ENCODE results near the gene GPR83.
"Not testable (repeated sequence)": the region's sequence is repeated elsewhere in the genome, so short reads cannot be mapped to it uniquely, and the experiment has no call there.

The GPR83 gene

DNA sequence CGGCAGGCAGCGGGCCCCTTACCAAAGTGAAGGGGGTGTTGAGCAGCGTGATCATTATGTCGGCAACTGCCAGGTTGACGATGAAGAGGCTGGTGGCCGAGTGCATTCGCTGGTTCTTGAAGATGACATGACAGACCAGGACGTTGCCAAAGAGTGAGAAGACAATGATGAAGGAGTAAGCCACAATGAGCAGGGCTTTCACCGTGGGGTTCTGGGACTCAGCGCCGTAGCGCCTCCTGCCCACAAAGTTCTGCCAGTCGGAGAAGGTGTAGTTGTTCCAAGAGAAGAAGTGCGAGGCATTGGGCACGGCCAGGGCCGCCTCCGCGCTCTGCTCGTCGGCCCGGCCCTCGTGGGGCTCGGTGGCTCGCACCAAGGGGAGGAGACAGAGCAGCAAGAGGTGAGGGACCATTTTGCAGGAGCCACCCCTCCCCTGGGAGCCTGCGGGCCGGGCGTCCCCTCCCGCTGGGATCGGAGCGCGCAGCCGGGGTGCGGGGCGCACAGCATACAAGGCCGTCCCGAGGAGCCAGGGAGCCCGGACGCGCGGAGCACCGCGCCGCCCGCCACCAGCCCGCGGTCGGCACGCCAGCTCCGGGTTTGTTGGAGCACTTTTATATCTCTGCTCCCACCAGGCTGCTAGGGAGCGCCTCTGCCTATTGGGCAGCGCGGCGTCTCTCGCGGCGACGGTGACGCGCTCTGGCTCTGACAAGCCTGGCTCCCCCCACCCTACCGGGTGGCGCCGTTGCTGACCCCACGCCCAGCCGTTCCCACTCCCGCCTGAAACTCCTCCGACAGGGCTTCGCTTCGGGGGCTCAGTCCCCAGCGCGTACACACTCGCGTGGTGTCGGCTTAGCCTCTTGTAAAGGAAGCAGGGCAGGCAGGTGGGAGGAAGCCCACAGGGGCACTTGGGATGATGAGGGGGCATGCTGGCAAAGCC, at the start of gene GPR83:
GPR83 (minus strand) TSS at position 581 of the 934 bp plus-strand sequence; CDS start at position 409, 172 bp downstream.
- no peak for DNase-seq

DNA sequence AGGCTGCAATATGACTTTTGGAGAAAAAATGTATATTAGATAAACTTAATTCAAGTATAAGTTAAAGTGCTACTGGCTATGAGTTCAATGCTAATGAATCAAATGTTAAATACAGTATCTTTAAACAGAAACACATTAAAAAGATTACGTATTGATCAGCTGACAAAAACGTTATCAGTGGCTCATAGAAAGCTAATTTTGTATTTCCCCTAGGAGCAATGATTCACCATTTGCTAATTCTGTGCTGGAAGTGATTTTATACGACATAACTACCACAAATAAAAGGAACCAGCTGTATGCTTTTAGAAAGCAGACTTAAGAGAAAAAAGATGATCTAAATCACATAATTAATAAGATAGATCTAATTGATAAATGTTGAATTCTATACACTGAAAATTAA, 48.8 kb upstream of the GPR83 start:
- no peak for DNase-seq

DNA sequence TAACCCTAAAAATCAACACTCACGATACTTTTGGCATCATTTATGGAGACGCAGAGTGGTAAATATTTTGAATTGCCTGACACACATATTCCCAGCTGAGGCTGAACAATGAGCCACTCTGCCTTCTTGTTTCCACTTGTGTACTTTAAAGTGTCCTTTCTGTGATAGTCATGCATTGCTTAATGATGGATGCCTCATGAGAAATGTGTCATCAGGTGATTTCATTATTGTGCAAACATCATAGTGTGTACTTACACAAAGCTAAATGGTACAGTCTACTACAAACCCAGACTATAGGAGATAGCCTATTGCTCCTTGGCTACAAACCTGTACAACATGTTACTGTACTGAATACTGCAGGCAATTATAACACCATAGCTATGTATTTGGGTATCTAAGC, 48.2 kb upstream of the GPR83 start:
- DNase-seq, result no peak

DNA sequence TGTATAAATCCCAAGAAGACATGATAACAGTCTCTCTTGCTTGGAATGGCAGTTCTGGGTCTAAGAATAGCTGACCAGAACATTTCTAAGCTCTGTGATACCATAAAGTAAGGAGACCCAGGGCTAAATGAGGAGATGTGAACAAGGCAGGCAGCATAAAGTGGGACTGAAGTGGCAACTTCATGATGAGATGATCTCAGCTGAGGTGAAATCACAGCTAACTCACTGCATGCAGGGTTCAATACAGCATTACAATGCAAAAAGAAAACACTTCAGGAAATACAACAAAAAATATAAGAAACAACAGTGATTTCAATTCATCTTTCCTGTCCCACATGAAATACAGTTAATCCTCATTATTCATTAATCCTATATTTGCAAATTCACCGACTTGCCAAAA, 47.8 kb upstream of the GPR83 start:
- no peak for DNase-seq

DNA sequence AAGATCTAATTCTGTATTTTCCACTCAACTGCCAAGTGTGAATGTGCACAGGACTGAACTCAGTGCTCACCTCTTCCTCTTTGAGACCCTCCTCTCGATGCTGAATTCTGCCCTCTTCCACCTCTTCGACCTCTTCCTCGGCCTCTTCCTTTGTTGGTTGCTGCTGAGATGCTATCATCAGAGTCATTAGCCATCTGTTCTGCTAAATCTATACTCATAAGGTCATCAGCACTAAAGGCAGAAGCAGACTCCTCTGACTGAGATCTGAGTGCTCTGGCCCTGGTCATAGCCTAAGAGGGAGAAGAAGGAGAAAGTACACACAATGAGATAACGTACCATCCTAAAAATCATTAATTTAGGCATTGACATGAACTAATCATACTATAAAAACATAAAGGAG, 45.9 kb upstream of the GPR83 start:
- no peak for DNase-seq

DNA sequence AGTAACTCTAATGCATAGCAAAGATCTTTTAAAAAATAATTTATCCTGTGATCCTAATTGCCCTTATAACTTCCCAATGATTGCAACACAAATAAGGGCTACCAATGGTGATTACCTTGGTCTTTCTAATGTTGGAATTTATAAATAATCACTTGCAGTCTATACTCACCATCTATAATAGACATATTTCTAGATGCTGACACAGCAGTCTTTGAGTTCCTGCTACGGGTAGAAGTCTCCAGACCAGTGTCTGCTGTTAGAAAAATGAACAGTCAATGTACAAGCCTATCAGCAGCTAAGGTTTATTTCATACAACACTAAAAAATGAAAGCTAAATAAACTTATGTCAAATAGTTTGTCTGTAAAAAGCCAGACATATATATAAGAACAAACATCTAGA, 44.4 kb upstream of the GPR83 start:
- no peak for DNase-seq

DNA sequence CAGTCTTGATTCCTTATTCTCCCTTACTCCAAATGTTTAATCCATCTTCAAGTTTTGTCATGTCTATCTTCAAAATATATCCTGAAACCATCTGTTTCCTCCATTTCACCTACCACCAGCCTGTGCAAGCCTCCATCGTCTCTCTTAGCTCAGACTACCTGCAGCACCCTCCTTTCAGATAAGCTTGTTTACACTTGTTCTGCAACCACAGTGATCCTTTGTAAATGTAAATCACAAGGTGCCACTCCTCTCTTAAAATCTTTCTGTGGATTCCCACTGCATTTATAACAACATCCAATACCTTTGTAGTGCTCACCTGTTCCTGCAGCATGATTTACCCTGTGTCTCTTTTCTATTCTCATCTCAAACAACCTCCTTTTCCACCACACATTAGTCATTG, 31.8 kb upstream of the GPR83 start:
- DNase-seq, result no peak

DNA sequence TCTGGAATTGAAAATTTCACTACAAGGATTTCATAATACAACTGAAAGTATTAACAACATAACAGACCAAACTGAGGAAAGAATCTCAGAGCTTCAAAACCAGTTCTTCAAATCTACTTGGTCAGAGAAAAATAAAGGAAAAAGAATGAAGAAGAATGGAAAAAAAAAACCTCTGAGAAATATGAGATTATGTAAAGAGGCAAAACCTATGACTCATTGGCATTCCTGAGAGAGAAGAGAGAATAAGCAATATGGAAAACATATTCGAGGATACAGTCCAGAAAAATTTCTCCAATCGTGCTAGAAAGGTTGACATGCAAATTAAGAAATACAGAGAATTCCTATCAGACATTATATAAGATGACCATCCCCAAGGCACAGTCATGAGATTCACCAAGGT, 23.4 kb upstream of the GPR83 start:
- DNase-seq, result no peak

DNA sequence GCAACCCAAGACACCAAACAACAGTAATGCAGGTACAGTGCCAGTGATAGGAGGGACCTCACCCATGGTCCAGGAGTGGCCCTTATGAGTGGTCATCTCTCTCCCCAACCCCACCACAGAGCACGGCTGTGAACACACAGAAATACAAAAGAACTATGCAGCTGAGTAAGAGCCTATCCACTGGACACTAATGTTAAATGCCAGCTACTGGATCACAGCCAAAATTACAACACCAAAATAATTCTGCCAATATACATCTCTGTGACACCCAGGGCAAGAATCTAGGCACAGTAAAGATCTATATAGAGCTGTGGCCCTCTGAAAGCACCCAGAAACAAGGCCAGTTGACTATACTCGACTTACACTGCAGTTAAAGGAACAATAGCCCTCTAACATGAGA, 22.8 kb upstream of the GPR83 start:
- no peak for DNase-seq

DNA sequence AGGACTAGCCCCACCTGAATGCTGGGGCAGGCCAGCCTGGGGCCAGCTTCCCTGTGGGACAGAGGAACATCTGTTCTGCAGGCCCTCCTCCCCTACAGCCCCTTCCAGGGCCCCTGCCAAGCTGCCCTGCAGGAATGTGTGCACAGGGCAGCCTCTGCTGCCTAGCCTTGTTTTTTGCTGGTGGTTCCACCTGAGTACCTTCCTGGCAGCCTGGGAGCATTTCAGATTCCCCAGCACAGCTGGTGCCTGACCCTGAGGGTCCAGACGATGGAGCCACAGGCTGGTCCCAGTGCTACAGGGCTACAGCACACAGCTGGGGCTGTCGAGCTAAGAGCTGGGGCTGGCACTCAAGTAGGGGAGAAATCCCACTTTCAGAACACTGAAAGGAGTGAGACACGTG, 22.3 kb upstream of the GPR83 start:
- no peak for DNase-seq

DNA sequence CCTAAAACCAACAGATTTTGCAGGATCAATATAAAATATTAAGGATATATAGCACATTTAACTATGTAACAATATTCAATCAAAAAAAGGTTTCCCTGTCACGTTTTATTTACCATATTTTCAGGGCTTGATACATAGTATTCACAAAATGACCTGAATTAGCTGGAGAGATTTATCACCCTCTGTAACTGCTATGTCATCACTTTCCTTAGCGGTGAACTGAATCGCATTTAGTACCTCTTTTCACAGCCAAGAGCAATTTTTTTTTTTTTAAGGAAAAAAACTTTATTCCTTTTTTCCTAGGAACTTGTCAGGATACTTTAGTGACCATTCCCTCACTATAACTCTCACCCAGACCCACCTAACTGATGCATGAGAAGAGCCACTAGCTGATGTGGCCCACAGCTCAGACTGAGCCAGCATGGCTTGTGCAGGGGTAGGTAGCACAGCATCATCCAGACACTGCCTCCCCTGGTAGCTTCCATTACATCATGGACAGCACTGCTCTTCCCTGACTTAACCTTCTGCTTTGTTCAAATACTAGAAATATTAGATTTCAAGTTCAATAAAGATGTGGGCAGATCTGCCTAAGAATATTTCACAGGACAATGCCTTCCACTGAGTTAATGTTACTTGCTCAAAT, 17.0 kb upstream of the GPR83 start:
- DNase-seq, result no peak

DNA sequence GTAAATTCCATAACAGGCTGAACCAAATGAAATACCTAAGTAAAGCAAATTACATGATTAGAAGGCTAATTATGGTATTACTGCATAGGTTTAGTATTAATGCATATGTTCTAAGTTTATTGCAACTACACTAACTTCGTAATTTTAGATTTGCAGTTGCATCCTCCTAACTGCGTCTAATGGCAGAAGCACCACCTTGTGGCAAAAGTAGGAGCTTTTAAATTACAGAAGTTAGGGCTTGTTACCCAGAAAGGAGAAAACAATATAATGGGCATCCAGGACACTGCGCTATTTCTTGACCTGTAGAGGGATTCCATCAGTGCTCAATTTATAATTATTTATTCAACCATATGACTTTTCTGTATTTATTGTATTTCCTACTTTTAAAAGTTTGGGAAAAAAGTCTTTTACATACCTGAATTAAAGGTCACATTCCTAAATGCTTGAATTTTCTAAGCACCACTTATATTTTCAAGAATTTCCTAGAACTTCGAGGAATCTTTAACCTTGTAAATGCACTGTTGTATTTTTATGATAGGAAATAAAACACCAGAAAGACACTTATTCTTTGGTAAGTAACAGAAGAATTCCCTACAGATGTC, 16.3 kb upstream of the GPR83 start:
- DNase-seq, result no peak

DNA sequence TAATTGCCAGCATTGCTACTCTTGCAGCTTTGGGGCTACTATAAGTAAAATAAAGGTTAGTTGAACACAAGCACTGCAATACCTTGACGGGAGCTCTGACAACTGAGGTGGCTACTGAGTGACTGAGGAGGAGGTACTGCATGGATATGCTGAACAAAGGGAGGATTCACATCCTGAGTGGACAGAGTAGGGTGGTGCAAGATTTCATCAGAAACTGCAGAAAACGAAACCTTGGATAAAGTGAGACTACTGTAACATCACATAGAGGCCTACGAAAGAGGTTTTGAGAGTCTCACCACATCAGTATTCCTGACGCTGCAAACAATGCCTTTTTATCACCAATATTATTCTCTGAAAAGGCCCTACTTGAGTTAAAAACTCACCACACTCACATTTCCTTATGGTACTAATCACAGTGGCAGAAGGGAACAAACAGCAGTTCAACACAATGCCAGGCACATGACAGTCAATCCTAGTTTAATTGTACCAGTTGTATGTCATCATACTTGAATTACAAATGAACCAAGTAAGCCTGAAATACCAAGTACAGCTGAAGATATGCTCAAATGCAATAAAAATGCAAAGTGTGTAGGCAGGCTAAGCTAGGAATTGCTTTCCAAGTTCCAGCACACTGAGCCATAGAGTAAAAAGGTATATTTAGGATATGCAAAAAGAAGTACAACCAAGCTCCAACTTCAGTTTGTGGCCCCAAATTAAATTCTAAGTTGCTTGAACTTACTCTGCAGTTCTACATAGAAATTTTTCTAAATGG, 4.0 kb upstream of the GPR83 start:
- DNase-seq, result no peak

DNA sequence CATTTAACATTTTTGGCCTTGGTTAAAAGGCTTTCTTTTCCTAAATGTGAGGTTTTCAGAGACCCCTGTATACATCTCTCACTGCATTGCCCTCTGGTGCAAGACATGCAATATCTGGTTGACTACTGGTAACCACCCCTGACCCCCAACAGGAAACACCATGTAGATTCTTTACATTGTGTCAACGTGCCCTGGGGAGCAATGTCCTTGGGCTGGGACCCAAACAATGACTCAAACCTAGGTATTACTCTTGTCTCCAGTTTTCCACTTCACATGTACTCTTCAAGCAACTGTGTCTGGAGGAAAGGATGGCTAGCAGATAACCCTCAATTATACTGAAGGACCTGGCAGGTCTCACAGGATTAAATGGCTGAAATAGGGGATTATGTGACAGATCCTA, 1.1 kb upstream of the GPR83 start:
- DNase-seq, result no peak

DNA sequence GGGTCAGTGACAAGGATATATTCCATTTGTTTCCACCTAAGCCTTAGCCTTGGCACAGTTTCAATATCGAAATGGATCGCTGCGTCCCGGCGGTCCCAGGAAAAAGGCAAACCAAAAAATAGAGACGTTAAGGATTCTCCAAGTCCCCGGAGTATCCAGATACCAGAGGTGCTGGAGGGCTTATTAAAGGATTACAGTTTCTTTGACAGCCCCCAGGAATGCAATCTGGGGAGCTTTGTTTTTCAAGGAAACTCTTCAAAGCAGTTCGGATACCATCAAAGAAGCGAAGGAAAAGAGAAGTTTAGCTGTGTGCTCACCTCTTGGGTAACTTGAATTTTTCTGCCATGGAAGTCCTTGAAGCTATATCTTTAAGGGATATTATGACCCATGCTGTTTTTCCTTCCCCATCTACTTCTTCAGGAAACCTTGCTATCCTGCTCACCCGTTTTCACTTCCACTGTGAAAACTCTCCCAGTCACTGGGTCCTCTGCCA, 600 bp upstream of the GPR83 start:
- no peak for DNase-seq

DNA sequence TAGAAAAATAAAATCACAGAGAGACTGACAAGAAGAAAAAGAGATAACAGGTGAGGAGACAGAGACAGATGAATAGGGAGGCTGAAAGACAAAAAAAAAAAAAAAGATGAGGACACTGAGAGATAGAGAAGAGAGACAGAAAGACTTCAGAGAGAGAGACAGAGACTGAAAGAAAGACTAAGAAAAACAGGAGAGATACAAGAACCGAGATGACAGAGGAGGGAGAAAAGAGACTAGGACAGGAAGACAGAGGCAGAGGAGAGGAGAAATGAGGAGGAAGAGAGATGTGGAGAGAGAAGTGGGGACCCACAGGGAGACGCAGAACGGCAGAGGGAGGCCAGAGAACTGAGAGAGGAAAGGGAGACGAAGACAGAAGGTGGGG, 771 bp downstream of the GPR83 start:
- no peak for DNase-seq

DNA sequence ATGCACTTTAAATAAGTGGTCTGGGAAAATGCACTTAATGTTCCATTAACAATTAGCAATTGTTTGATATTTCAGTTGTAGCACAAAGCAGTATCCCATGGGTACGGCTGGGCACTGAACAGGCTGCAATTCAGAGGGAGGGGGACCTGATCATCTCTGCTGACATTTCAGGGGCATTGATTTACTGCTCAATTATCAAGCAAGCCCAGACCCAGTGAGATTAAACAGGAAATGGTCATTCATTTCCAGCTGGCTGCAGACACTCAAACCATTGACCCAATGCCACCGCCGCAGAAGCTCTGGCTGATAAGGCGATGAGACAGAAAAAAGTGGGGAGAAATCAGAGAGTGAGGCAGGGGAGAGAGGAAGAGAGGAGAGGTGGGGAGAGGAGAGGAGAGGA, 1.2 kb downstream of the GPR83 start:
- DNase-seq, result no peak

DNA sequence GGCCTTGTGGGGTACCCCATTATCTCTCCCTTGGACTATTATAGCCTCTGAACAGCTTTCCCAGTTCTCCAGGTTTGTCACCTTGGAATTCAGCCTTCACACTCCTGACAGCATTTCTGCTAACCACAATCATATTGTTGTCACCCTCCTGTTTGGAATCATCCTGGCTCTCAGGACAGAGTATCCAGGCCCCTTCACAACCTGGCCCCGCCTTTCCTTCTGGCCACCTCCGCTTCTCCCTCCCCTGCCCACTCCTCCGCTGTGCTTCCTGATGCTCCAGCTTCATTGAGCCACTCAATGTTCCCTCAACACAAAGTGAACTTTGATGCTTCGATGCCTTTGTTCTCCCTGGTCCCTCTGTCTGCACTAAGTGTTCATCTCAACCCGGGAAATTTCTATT, 3.1 kb downstream of the GPR83 start:
- no peak for DNase-seq

DNA sequence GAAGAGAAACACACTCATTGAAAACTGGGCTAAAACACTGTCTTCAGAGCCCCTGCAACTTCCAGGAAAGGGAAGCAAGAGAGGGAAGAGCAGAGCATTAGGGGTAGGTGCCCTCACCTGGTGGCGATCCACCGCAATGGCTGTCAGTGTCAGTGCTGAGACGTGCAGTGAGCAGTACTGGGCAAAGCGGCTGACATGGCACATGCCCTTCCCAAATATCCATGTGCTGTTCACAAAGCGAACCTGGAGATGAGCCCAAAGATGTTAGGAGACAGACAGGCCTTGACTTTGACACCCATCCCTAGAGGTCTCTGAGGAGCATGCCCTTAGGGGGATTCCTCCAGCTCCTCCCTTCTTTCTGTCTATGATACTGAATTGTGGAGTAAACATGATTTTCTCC, 4.9 kb downstream of the GPR83 start:
- DNase-seq, result no peak

DNA sequence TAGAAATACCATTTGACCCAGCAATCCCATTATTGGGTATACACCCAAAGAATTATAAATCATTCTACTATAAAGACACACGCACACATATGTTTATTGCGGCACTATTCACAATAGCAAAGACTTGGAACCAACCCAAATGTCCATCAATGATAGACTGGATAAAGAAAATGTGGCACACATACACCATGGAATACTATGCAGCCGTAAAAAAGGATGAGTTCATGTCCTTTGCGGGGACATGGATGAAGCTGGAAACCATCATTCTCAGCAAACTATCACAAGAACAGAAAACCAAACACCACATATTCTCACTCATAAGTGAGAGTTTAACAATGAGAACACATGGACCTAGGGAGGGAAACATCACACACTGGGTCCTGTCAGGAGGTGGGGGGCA, 9.3 kb downstream of the GPR83 start:
- not testable (repeated sequence) for DNase-seq

DNA sequence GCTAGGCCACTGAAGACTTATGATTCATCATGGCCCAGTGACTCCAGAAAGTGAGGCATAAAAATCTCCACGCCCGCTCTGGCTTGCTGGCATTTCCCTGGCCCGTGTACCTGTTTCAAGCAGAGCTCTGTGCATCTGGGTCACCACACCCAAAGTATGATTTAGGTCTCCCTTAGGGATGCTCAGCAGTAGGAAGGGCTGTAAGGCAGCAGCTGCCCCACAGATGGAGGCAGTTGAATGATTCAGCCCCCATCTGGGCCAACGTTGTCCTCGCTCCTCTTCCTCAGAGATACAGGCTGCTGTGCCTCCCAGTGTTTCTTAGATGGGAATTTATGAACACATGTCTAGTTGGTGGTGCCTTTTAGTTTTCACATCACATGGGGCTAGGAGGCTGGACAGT, 21.6 kb downstream of the GPR83 start:
- DNase-seq, result no peak

DNA sequence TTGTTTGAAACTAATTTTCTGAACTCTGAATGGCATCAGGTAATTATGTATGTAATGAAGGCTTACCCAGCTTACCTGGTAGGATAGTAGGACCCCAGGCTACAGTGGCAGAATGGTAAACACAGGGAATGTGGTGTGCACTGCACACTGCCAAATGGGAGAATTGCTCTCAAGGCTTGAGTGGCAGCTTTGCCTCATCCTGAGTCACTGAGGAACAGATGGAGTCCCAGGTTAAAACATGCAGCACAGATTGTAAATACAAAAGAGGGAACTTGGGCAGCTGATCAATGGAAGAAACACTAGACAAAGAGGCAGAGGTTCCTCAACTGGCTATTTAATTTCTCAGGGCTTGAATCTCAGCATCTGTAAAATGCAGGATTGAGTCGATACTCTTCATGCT, 24.4 kb downstream of the GPR83 start:
- DNase-seq, result no peak

DNA sequence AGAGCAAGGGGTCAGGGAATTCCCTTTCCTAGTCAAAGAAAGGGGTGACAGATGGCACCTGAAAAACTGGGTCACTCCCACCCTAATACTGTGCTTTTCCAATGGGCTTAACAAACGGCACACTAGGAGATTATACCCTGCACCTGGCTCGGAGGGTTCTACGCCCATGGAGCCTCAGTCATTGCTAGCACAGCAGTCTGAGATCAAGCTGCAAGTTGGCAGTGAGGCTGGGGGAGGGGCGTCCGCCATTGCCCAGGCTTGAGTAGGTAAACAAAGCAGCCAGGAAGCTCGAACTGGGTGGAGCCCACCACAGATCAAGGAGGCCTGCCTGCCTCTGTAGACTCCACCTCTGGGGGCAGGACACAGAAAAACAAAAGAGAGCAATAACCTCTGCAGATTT, 30.6 kb downstream of the GPR83 start:
- DNase-seq, result not testable (repeated sequence)

Measured in stimulated activated CD4-positive, alpha-beta T cell treated with anti-CD3 and anti-CD28 coated beads, Interleukin-4, amount 100 ng/mL, for 24 hours (primary cell).